HEK293 (cell line): ENCODE results near the gene PYGO2.

Source experiments
- CTCF ChIA-PET: fragments of 350-600 bp; formaldehyde crosslinking; extraction: SDS; loops from one replicate; lab custom pipeline; 2021; ENCODE audit warnings: antibody characterized with exemption; lab: Yijun Ruan, JAX
- POLR2A ChIA-PET: fragments of 300-600 bp; formaldehyde crosslinking; extraction: SDS; loops from one replicate; lab custom pipeline; 2020; ENCODE audit warnings: antibody characterized with exemption, inconsistent platforms; lab: Yijun Ruan, JAX
- H3K27ac ChIP-seq: fragments of 200-500 bp; sonication (Bioruptor generic); 2 replicates; pipeline ENCODE4 v1.5.1; 2014; ENCODE audit warnings: low read depth, low read length, control low read depth, inconsistent platforms; ENCODE audit errors: extremely low read depth
- H3K36me3 ChIP-seq, 2 experiments: fragments of 200-500 bp in 1 of 2; sonication (Bioruptor generic) in 1 of 2; 1 replicate in 1 of 2; 2 replicates in 1 of 2; pipeline ENCODE4 v1.5.1; 2014 to 2017; ENCODE audit warnings: inconsistent platforms in 2 of 2, low read length in 2 of 2; ENCODE audit not compliant: control insufficient read depth in 2 of 2, insufficient read depth in 1 of 2
- H3K4me1 ChIP-seq: fragments of 200-500 bp; sonication (Bioruptor generic); 2 replicates; pipeline ENCODE4 v1.5.1; 2014; ENCODE audit warnings: mild to moderate bottlenecking, low read length, inconsistent platforms; ENCODE audit not compliant: control insufficient read depth, insufficient read depth
- H3K4me3 ChIP-seq: 2 replicates; pipeline ENCODE4 v1.5.1; 2011; ENCODE audit warnings: low read depth, mild to moderate bottlenecking, control low read depth, low read length, moderate library complexity
- H3K9me3 ChIP-seq: fragments of 200-500 bp; sonication (Bioruptor generic); 2 replicates; pipeline ENCODE4 v1.5.1; 2014; ENCODE audit warnings: low read depth, low read length, inconsistent platforms; ENCODE audit not compliant: control insufficient read depth, insufficient read depth
- EGR2 ChIP-seq: fragments of 450-650 bp; formaldehyde crosslinking; IDR thresholded peaks from 2 replicates; pipeline ENCODE4 v1.5.1; 2016; ENCODE audit warnings: low read depth, missing biosample characterization, missing genetic modification characterization
- GFI1B ChIP-seq: fragments of 450-650 bp; formaldehyde crosslinking; IDR thresholded peaks from 2 replicates; pipeline ENCODE4 v1.5.1; 2016; ENCODE audit warnings: missing biosample characterization, missing genetic modification characterization
- KLF10 ChIP-seq: fragments of 450-650 bp; IDR thresholded peaks from 2 replicates; pipeline ENCODE4 v1.5.1; 2018; ENCODE audit warnings: missing biosample characterization, mild to moderate bottlenecking, missing genetic modification characterization
- KLF8 ChIP-seq: fragments of 450-650 bp; formaldehyde crosslinking; IDR thresholded peaks from 2 replicates; pipeline ENCODE4 v1.5.1; 2016; ENCODE audit warnings: missing biosample characterization, missing genetic modification characterization
- SCRT1 ChIP-seq: fragments of 450-650 bp; formaldehyde crosslinking; IDR thresholded peaks from 2 replicates; pipeline ENCODE4 v1.5.1; 2016; ENCODE audit warnings: missing biosample characterization, missing genetic modification characterization, borderline replicate concordance
- TRIM28 ChIP-seq: IDR thresholded peaks from 2 replicates; pipeline ENCODE4 v1.6.1; 2011; ENCODE audit warnings: low read length, control low read depth, borderline replicate concordance
- ZBTB11 ChIP-seq: fragments of 450-650 bp; formaldehyde crosslinking; conservative IDR thresholded peaks from 2 replicates; pipeline ENCODE4 v1.5.1; 2016; ENCODE audit warnings: low read depth, missing biosample characterization, missing genetic modification characterization
- ZNF146 ChIP-seq: fragments of 450-650 bp; formaldehyde crosslinking; IDR thresholded peaks from 2 replicates; pipeline ENCODE4 v1.5.1; 2016; ENCODE audit warnings: missing biosample characterization, missing genetic modification characterization
- ZNF19 ChIP-seq: fragments of 450-650 bp; formaldehyde crosslinking; IDR thresholded peaks from 2 replicates; pipeline ENCODE4; 2016; ENCODE audit warnings: missing biosample characterization, missing genetic modification characterization, low read depth
- ZNF26 ChIP-seq: fragments of 450-650 bp; formaldehyde crosslinking; IDR thresholded peaks from 2 replicates; pipeline ENCODE4 v1.5.1; 2016; ENCODE audit warnings: missing biosample characterization, missing genetic modification characterization
- ZNF558 ChIP-seq: fragments of 450-650 bp; formaldehyde crosslinking; IDR thresholded peaks from 2 replicates; pipeline ENCODE4 v1.5.1; 2016; ENCODE audit warnings: missing biosample characterization, missing genetic modification characterization
- ZNF560 ChIP-seq: fragments of 450-650 bp; formaldehyde crosslinking; IDR thresholded peaks from 2 replicates; pipeline ENCODE4 v1.5.1; 2017; ENCODE audit warnings: missing biosample characterization, missing genetic modification characterization, borderline replicate concordance
- ZNF610 ChIP-seq: fragments of 450-650 bp; formaldehyde crosslinking; IDR thresholded peaks from 2 replicates; pipeline ENCODE4 v1.5.1; 2016; ENCODE audit warnings: missing biosample characterization, missing genetic modification characterization, borderline replicate concordance
- ZNF704 ChIP-seq: fragments of 450-650 bp; formaldehyde crosslinking; IDR thresholded peaks from 2 replicates; pipeline ENCODE4 v1.5.1; 2016; ENCODE audit warnings: missing biosample characterization, missing genetic modification characterization
- ZNF747 ChIP-seq: fragments of 450-650 bp; formaldehyde crosslinking; IDR thresholded peaks from 2 replicates; pipeline ENCODE4 v1.5.1; 2016; ENCODE audit warnings: missing biosample characterization, missing genetic modification characterization
- ZSCAN4 ChIP-seq: fragments of 450-650 bp; formaldehyde crosslinking; IDR thresholded peaks from 2 replicates; pipeline ENCODE4 v1.5.1; 2017; ENCODE audit warnings: missing biosample characterization, missing genetic modification characterization
- TF ChIP-seq, protein P1 (sequence below): fragments of 450-650 bp; formaldehyde crosslinking; IDR thresholded peaks from 2 replicates; pipeline ENCODE4 v1.5.1; 2016; ENCODE audit warnings: missing biosample characterization, missing genetic modification characterization
- TF ChIP-seq, protein P2 (sequence below): fragments of 450-650 bp; formaldehyde crosslinking; IDR thresholded peaks from 2 replicates; pipeline ENCODE4 v1.5.1; 2016; ENCODE audit warnings: missing biosample characterization, missing genetic modification characterization

Gene PYGO2

DNA sequence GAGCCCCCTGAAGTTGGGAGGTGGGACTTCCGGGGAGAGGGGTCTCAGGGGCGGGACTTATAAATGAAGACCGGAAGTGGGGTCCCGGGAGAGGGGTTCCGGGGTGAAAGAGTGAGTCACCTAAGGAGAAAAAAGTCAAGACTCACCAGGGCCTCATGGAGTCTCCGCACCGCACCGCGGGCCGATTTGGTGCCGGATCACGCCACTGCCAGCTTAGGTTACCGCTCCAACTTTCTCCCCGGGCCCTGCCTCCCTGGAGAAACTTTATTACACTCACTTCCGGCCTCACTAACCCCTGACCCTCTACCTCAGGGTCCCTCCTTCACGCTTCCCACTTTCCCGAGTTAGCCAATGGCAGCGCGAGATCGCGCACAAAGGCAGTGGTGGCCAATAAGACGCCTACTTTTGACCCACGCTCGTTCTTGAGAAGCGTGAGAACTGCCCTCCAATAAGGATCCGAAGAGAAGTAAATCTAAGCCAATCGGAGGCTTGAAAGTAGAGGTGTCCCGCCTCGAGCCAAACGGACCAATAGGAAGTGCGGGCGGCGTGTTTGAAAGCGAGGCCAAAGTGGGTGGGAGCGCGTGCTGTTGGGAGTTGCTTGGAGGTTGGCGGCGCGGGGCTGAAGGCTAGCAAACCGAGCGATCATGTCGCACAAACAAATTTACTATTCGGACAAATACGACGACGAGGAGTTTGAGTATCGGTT, 12.7 kb upstream of the PYGO2 start, which contains the start of gene CKS1B (continued):
- TF ChIP-seq EGR2 = peak; percentile 87
- TF ChIP-seq ZNF558 (tag by site-specific recombination) = peak; percentile 29; the same call in 1 of the 2 replicates

GRCh38 chr1:154973344-154974101, 11.9 kb upstream of the PYGO2 start:
- CTCF ChIA-PET = interaction anchor here (0.6 to 2.7 kb wide), 13 partner anchors 10 to 96 kb away, joined by 3 to 16 read pairs (median 4); partner anchors contain the start of genes FLAD1 and PYGO2
- POLR2A ChIA-PET = interaction anchor here (0.6 to 6.0 kb wide), 18 partner anchors 8 to 111 kb away, joined by 3 to 69 read pairs (median 8); partner anchors contain the start of genes ADAM15, FLAD1, KCNN3 and LENEP
- H3K36me3 ChIP-seq = peaks cover 0 to 19% of the 10 kb centered on the region in 2 experiments; a peak in 2 of 3 replicates
- H3K4me1 ChIP-seq = peaks cover 12% of the 10 kb centered on the region
- peak overlapping the region; percentile 68 for H3K4me3 ChIP-seq
- peak overlapping the region; percentile 76 for H3K27ac ChIP-seq
- no peaks in the 10 kb centered on the region for H3K9me3 ChIP-seq
- TF ChIP-seq, protein P1, sequence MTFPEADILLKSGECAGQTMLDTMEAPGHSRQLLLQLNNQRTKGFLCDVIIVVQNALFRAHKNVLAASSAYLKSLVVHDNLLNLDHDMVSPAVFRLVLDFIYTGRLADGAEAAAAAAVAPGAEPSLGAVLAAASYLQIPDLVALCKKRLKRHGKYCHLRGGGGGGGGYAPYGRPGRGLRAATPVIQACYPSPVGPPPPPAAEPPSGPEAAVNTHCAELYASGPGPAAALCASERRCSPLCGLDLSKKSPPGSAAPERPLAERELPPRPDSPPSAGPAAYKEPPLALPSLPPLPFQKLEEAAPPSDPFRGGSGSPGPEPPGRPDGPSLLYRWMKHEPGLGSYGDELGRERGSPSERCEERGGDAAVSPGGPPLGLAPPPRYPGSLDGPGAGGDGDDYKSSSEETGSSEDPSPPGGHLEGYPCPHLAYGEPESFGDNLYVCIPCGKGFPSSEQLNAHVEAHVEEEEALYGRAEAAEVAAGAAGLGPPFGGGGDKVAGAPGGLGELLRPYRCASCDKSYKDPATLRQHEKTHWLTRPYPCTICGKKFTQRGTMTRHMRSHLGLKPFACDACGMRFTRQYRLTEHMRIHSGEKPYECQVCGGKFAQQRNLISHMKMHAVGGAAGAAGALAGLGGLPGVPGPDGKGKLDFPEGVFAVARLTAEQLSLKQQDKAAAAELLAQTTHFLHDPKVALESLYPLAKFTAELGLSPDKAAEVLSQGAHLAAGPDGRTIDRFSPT (tag by site-specific recombination) = no peak
- TF ChIP-seq ZNF560 (tag by site-specific recombination) (no peak), ZNF146 (no peak), ZNF26 (tag by site-specific recombination) (no peak), ZNF747 (tag by site-specific recombination) (no peak), ZSCAN4 (no peak), ZNF704 (tag by site-specific recombination) (no peak), ZNF19 (tag by site-specific recombination) (no peak), ZNF610 (tag by site-specific recombination) (0 out of 2 replicates have a peak, but pooled peaks have one; percentile 58), SCRT1 (tag by site-specific recombination) (no peak), GFI1B (tag by site-specific recombination) (no peak), KLF8 (tag by site-specific recombination) (peak; percentile 51; the same call in 1 of the 2 replicates), ZBTB11 (tag by site-specific recombination) (no peak), KLF10 (peak; percentile 62), TRIM28 (no peak)
- TF ChIP-seq, protein P2, sequence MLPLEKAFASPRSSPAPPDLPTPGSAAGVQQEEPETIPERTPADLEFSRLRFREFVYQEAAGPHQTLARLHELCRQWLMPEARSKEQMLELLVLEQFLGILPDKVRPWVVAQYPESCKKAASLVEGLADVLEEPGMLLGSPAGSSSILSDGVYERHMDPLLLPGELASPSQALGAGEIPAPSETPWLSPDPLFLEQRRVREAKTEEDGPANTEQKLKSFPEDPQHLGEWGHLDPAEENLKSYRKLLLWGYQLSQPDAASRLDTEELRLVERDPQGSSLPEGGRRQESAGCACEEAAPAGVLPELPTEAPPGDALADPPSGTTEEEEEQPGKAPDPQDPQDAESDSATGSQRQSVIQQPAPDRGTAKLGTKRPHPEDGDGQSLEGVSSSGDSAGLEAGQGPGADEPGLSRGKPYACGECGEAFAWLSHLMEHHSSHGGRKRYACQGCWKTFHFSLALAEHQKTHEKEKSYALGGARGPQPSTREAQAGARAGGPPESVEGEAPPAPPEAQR (tag by site-specific recombination) = no peak
